Mucosa of stomach (tissue), 1 donor: Measurements from ENCODE around the gene PRSS21.

ENCODE experiments used
- H3K27me3 ChIP-seq: one replicate; pipeline ENCODE4 v1.7.0; 2013; ENCODE audit warnings: mild to moderate bottlenecking, low read length; ENCODE audit not compliant: control insufficient read depth, insufficient read depth
- H3K36me3 ChIP-seq: one replicate; pipeline ENCODE4 v1.7.0; 2013; ENCODE audit warnings: low read length; ENCODE audit not compliant: control insufficient read depth, insufficient read depth
- H3K4me1 ChIP-seq: one replicate; pipeline ENCODE4 v1.7.0; 2013; ENCODE audit warnings: mild to moderate bottlenecking, low read length; ENCODE audit not compliant: control insufficient read depth, insufficient read depth
- H3K4me3 ChIP-seq: one replicate; pipeline ENCODE4 v1.7.0; 2013; ENCODE audit warnings: low read length
- H3K9ac ChIP-seq: one replicate; pipeline ENCODE4 v1.7.0; 2013; ENCODE audit warnings: mild to moderate bottlenecking, low read length, moderate library complexity
- H3K9me3 ChIP-seq: one replicate; pipeline ENCODE4 v1.7.0; 2013; ENCODE audit warnings: mild to moderate bottlenecking, low read length, moderate library complexity; ENCODE audit not compliant: control insufficient read depth
- donor health status: Pancreatic carcinoma.

PRSS21 gene

GRCh38 chr16:2834968-2835367 is 17.9 kb downstream of the PRSS21 start:
- H3K27me3 ChIP-seq = no peaks in the 10 kb centered on the region
- H3K9ac ChIP-seq = no peak overlapping the region

GRCh38 chr16:2835638-2836493 is 18.8 kb downstream of the PRSS21 start:
- Histone ChIP-seq H3K4me1 (peaks cover 37% of the 10 kb centered on the region), H3K27me3 (no peaks in the 10 kb centered on the region), H3K36me3 (no peaks in the 10 kb centered on the region), H3K9me3 (no peaks in the 10 kb centered on the region), H3K9ac (peak overlapping the region; percentile 59), H3K4me3 (peak overlapping the region; percentile 7)

More at GRCh38 chr16:2834968-2835367, 17.9 kb downstream of the PRSS21 start:
- Histone ChIP-seq H3K9me3 (no peaks in the 10 kb centered on the region), H3K4me1 (peaks cover 46% of the 10 kb centered on the region), H3K36me3 (no peaks in the 10 kb centered on the region), H3K4me3 (no peak overlapping the region)

GRCh38 chr16:2836646-2837508 is 19.8 kb downstream of the PRSS21 start:
- Histone ChIP-seq H3K27me3 (no peaks in the 10 kb centered on the region), H3K4me1 (peaks cover 36% of the 10 kb centered on the region), H3K36me3 (no peaks in the 10 kb centered on the region), H3K4me3 (peak overlapping the region; percentile 7), H3K9ac (peak overlapping the region; percentile 59), H3K9me3 (no peaks in the 10 kb centered on the region)

- Histone ChIP-seq H3K4me3 (no peak overlapping the region), H3K9me3 (no peaks in the 10 kb centered on the region), H3K4me1 (peaks cover 42% of the 10 kb centered on the region), H3K27me3 (no peaks in the 10 kb centered on the region), H3K36me3 (no peaks in the 10 kb centered on the region), H3K9ac (no peak overlapping the region)
Measured at GRCh38 chr16:2838928-2839327, 21.9 kb downstream of the PRSS21 start.

GRCh38 chr16:2839650-2840450 is 22.8 kb downstream of the PRSS21 start:
- H3K9ac ChIP-seq = no peak overlapping the region
- no peaks in the 10 kb centered on the region for H3K36me3 ChIP-seq
- H3K4me1 ChIP-seq = peaks cover 42% of the 10 kb centered on the region
- no peak overlapping the region for H3K4me3 ChIP-seq
- no peaks in the 10 kb centered on the region for H3K27me3 ChIP-seq
- H3K9me3 ChIP-seq = no peaks in the 10 kb centered on the region

GRCh38 chr16:2840914-2841313 is 23.9 kb downstream of the PRSS21 start:
- Histone ChIP-seq H3K4me1 (peaks cover 34% of the 10 kb centered on the region), H3K9me3 (no peaks in the 10 kb centered on the region), H3K9ac (no peak overlapping the region), H3K27me3 (no peaks in the 10 kb centered on the region), H3K4me3 (no peak overlapping the region), H3K36me3 (no peaks in the 10 kb centered on the region)

GRCh38 chr16:2841606-2842339 is 24.7 kb downstream of the PRSS21 start:
- H3K4me1 ChIP-seq = peaks cover 33% of the 10 kb centered on the region
- no peaks in the 10 kb centered on the region for H3K27me3 ChIP-seq
- no peak overlapping the region for H3K9ac ChIP-seq
- no peaks in the 10 kb centered on the region for H3K9me3 ChIP-seq
- H3K4me3 ChIP-seq = no peak overlapping the region
- H3K36me3 ChIP-seq = no peaks in the 10 kb centered on the region

GRCh38 chr16:2842340-2843000 is 25.4 kb downstream of the PRSS21 start:
- H3K9me3 ChIP-seq = no peaks in the 10 kb centered on the region
- no peak overlapping the region for H3K9ac ChIP-seq
- H3K4me3 ChIP-seq = no peak overlapping the region
- no peaks in the 10 kb centered on the region for H3K27me3 ChIP-seq
- peaks cover 31% of the 10 kb centered on the region for H3K4me1 ChIP-seq
- H3K36me3 ChIP-seq = no peaks in the 10 kb centered on the region

- Histone ChIP-seq H3K4me1 (peaks cover 28% of the 10 kb centered on the region), H3K27me3 (no peaks in the 10 kb centered on the region), H3K9me3 (no peaks in the 10 kb centered on the region), H3K36me3 (no peaks in the 10 kb centered on the region), H3K9ac (no peak overlapping the region), H3K4me3 (no peak overlapping the region)
Measured at GRCh38 chr16:2843526-2843925, 26.5 kb downstream of the PRSS21 start.

- H3K27me3 ChIP-seq = no peaks in the 10 kb centered on the region
- H3K9ac ChIP-seq = no peak overlapping the region
- no peak overlapping the region for H3K4me3 ChIP-seq
- H3K36me3 ChIP-seq = no peaks in the 10 kb centered on the region
- H3K9me3 ChIP-seq = no peaks in the 10 kb centered on the region
- peaks cover 24% of the 10 kb centered on the region for H3K4me1 ChIP-seq
Measured at GRCh38 chr16:2845116-2845515, 28.1 kb downstream of the PRSS21 start.
